Measurements from ENCODE around the gene ERMP1.

Gene ERMP1

DNA sequence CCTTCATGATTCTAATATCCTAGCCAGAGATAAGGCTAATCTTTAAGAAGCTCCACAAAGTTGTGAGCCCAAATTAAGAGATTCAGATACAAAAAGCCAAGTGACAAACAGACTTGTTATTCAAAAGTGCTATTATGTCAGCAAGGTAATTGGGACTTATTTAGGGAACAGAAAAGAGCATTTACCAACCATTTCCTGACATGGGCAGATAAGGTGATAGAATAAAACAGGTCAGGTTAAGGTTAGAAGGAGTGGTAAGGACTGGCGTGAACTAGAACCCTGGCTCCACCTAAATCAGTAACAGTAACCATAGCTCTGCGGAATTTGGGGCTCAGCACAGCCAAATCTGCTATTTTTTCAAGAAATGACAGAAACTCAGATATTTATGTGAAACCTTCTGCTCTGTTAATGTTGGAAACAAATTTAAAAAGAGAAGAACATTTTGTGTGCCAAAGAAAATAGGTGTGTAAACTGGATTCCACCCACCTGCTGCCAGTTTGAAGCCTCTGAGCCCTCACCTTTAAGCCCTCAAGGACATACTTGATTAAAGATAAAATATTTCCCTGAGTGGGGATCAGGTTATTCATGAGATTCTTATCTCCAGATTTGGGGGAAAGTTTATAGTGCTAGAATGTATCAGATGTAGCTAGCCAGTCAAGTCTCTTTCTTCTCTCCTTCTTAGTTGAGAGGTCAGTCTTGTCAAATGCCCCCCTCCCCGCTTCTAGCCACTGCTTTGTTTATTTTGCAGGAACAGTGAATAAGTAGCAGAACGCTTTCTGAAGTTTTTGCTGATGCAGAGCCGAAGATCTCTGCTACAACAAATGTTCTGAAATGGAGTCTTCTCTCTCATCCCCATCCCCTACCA, 10.2 kb upstream of the ERMP1 start:
- Histone ChIP-seq H3K4me3 (ENCODE audit: low read depth in 1 of 2, low read length in 2 of 2) (no peak overlapping the region), H3K27ac (ENCODE audit: low read depth, low read length) (no peak overlapping the region)

DNA sequence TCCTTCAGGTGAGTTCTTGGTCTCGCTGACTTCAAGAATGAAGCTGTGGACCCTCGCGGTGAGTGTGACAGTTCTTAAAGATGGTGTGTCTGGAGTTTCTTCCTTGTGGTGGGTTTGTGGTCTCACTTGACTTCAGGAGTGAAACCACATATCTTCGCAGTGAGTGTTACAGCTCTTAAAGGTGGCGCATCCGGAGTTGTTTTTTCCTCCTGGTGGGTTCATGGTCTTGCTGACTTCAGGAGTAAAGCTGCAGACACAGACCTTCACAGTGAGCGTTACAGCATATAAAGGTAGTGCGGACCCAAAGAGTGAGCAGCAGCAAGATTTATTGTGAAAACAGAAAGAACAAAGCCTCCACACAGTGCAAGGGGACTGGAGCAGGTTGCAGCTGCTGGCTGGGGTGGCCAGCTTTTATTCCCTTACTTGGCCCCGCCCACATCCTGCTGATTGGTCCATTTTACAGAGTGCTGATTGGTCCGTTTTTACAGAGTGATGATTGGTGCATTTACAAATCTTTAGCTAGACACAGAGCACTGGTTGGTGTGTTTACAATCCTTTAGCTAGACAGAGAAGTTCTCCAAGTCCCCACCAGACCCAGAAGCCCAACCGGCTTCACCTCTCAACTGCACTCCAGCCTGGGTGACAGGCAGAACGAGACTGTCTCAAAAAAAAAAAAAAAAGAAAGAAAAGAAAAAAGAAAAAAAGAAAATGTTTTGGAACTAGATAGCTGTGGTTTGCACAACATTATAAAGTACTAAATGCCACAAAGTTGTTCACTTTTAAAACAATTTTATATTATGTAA, 9.1 kb upstream of the ERMP1 start:
- Histone ChIP-seq H3K4me3 (ENCODE audit: low read depth in 1 of 2, low read length in 2 of 2) (no peak overlapping the region), H3K27ac (ENCODE audit: low read depth, low read length) (no peak overlapping the region), H3K9me3 (ENCODE audit: control insufficient read depth in 1 of 2, low read length in 2 of 2) (no peaks in the 10 kb centered on the region), H3K27me3 (ENCODE audit: control insufficient read depth in 1 of 2, insufficient read depth in 2 of 2, low read length in 2 of 2) (no peaks in the 10 kb centered on the region), H3K36me3 (ENCODE audit: control insufficient read depth in 1 of 2, insufficient read depth in 2 of 2, low read length in 2 of 2) (no peaks in the 10 kb centered on the region), H3K4me1 (ENCODE audit: control insufficient read depth in 1 of 2, insufficient read depth in 2 of 2, low read length in 2 of 2) (peaks cover 11 to 23% of the 10 kb centered on the region in 2 donors), H3K9ac (ENCODE audit: low read depth in 1 of 2, low read length in 2 of 2) (no peak overlapping the region)

More for the DNA sequence above, 10.2 kb upstream of the ERMP1 start:
- peaks cover 11 to 23% of the 10 kb centered on the region in 2 donors for H3K4me1 ChIP-seq (ENCODE audit: control insufficient read depth in 1 of 2, insufficient read depth in 2 of 2, low read length in 2 of 2)
- H3K9ac ChIP-seq (ENCODE audit: low read depth in 1 of 2, low read length in 2 of 2) = no peak overlapping the region
- H3K9me3 ChIP-seq (ENCODE audit: control insufficient read depth in 1 of 2, low read length in 2 of 2) = no peaks in the 10 kb centered on the region
- no peaks in the 10 kb centered on the region for H3K36me3 ChIP-seq (ENCODE audit: control insufficient read depth in 1 of 2, insufficient read depth in 2 of 2, low read length in 2 of 2)
- H3K27me3 ChIP-seq (ENCODE audit: control insufficient read depth in 1 of 2, insufficient read depth in 2 of 2, low read length in 2 of 2) = no peaks in the 10 kb centered on the region

DNA sequence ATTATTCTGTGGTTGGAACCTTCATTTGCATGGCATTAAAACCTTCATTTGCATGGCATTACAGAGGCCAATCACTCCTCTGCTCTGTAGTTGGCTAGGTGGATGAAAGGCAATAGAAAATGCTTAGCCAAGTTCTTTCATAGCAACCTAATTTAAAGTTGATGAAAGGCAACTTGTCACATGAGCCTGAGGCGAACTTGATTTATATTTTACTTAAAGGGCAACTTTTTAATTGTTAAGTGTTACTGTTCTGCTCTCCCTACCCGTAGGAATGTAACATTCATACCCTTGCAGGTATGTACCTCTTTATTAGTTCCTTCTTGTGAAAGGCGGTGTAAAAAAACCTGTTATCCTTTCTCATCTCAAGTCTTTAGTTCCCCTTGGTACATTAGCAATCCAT, 7.9 kb upstream of the ERMP1 start:
- no peak overlapping the region for H3K4me3 ChIP-seq (ENCODE audit: low read depth in 1 of 2, low read length in 2 of 2)
- peaks cover 11 to 23% of the 10 kb centered on the region in 2 donors for H3K4me1 ChIP-seq (ENCODE audit: control insufficient read depth in 1 of 2, insufficient read depth in 2 of 2, low read length in 2 of 2)
- H3K27me3 ChIP-seq (ENCODE audit: control insufficient read depth in 1 of 2, insufficient read depth in 2 of 2, low read length in 2 of 2) = no peaks in the 10 kb centered on the region
- no peak overlapping the region for H3K9ac ChIP-seq (ENCODE audit: low read depth in 1 of 2, low read length in 2 of 2)
- H3K36me3 ChIP-seq (ENCODE audit: control insufficient read depth in 1 of 2, insufficient read depth in 2 of 2, low read length in 2 of 2) = no peaks in the 10 kb centered on the region
- H3K27ac ChIP-seq (ENCODE audit: low read depth, low read length) = no peak overlapping the region
- H3K9me3 ChIP-seq (ENCODE audit: control insufficient read depth in 1 of 2, low read length in 2 of 2) = no peaks in the 10 kb centered on the region

DNA sequence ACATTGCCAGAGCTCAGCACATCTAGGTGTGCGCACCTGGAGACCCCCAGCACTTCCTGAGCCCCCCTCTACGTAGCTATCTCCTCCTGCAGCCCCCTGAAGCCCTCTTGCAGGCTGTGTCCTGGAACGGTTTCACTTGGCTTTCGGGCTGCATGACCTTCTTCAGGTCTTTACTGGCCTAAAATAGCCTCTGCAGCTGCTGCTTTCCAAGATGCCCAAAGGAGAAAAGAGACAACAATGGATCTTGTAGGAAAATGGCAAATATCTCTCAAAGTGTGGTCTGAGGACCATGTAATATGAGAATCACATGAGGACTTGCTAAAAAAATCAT, 6.6 kb upstream of the ERMP1 start:
- Histone ChIP-seq H3K9ac (ENCODE audit: low read depth in 1 of 2, low read length in 2 of 2) (no peak overlapping the region), H3K4me3 (ENCODE audit: low read depth in 1 of 2, low read length in 2 of 2) (no peak overlapping the region), H3K27ac (ENCODE audit: low read depth, low read length) (no peak overlapping the region), H3K9me3 (ENCODE audit: control insufficient read depth in 1 of 2, low read length in 2 of 2) (no peaks in the 10 kb centered on the region), H3K36me3 (ENCODE audit: control insufficient read depth in 1 of 2, insufficient read depth in 2 of 2, low read length in 2 of 2) (no peaks in the 10 kb centered on the region), H3K4me1 (ENCODE audit: control insufficient read depth in 1 of 2, insufficient read depth in 2 of 2, low read length in 2 of 2) (peaks cover 11 to 23% of the 10 kb centered on the region in 2 donors), H3K27me3 (ENCODE audit: control insufficient read depth in 1 of 2, insufficient read depth in 2 of 2, low read length in 2 of 2) (no peaks in the 10 kb centered on the region)

DNA sequence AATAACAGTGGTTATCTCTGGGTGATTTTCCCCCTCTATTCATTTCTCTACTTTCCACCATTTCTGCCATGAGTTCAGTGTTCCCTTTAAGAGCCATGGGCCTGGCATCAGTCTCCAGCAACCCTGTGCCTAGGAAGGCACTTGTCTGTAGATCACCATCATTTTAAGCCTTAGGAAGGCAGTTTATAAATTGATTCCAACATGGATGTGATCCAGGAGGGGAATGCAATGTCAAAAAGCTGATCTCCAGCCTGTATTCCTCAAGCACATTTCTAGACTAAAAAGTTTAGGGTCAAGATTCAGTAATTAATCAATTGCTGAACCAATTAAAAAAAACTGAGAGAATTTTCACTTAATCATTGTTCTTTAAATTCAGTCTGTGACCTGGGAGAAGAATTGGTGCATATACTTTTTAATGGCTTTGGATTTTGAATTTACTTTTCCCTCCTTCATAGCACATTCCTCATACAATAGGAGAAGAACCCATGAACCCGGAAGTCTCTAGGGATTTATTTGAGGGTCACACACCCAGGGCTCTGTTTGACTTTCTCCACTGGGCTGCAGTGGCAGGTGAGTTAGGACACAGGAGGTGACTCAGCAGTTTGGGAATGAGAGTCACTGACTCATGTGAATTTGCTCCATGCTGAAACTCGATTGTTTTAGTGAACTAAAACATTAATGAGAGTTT, 6.1 kb upstream of the ERMP1 start:
- Histone ChIP-seq H3K4me1 (ENCODE audit: control insufficient read depth in 1 of 2, insufficient read depth in 2 of 2, low read length in 2 of 2) (peaks cover 11 to 23% of the 10 kb centered on the region in 2 donors), H3K9me3 (ENCODE audit: control insufficient read depth in 1 of 2, low read length in 2 of 2) (no peaks in the 10 kb centered on the region), H3K36me3 (ENCODE audit: control insufficient read depth in 1 of 2, insufficient read depth in 2 of 2, low read length in 2 of 2) (no peaks in the 10 kb centered on the region), H3K27me3 (ENCODE audit: control insufficient read depth in 1 of 2, insufficient read depth in 2 of 2, low read length in 2 of 2) (no peaks in the 10 kb centered on the region), H3K9ac (ENCODE audit: low read depth in 1 of 2, low read length in 2 of 2) (no peak overlapping the region), H3K27ac (ENCODE audit: low read depth, low read length) (no peak overlapping the region), H3K4me3 (ENCODE audit: low read depth in 1 of 2, low read length in 2 of 2) (no peak overlapping the region)

DNA sequence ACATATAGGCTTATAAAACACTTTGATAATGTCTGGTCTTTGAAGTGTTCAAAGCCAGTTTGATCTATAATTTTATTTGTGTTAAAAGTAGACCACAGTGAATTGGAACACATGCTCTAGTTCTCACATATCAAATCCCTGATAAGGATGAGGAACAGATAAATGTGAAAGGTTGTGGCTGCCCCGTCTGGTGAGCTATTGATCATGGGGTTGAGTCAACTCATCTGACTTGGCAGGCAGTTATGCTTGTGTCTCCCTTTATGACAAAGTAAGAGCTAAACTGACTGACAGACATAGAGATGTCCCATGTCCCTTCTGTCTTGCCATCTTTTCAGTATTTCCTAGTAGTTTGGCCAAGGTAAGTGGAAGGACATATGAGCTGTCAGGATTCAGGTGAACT, 2.9 kb upstream of the ERMP1 start:
- no peaks in the 10 kb centered on the region for H3K27me3 ChIP-seq (ENCODE audit: control insufficient read depth in 1 of 2, insufficient read depth in 2 of 2, low read length in 2 of 2)
- no peaks in the 10 kb centered on the region for H3K9me3 ChIP-seq (ENCODE audit: control insufficient read depth in 1 of 2, low read length in 2 of 2)
- H3K4me1 ChIP-seq (ENCODE audit: control insufficient read depth in 1 of 2, insufficient read depth in 2 of 2, low read length in 2 of 2) = peaks cover 21 to 29% of the 10 kb centered on the region in 2 donors
- no peak overlapping the region for H3K9ac ChIP-seq (ENCODE audit: low read depth in 1 of 2, low read length in 2 of 2)
- H3K27ac ChIP-seq (ENCODE audit: low read depth, low read length) = no peak overlapping the region
- no peaks in the 10 kb centered on the region for H3K36me3 ChIP-seq (ENCODE audit: control insufficient read depth in 1 of 2, insufficient read depth in 2 of 2, low read length in 2 of 2)
- no peak overlapping the region for H3K4me3 ChIP-seq (ENCODE audit: low read depth in 1 of 2, low read length in 2 of 2)

DNA sequence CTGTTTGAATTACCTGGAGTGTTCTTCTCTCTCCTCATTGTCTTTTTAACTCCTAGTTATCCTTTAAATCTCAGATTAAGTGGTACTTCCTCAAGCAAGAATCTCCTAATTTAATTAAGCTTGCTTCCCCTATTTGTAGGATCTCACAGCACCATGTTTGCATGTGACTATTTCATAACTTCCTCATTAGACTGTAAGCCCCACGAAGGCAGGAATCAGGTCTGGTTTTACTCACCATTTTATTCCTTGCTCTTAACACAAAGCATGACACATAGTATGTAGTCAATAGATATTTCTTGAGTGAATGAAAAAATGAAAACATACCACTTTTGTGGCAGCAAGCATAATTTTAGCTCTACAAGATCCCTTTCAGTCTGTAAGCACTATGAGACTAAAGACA, 1.3 kb upstream of the ERMP1 start:
- H3K9ac ChIP-seq (ENCODE audit: low read depth in 1 of 2, low read length in 2 of 2) = no peak overlapping the region
- no peak overlapping the region for H3K4me3 ChIP-seq (ENCODE audit: low read depth in 1 of 2, low read length in 2 of 2)
- peaks cover 21 to 28% of the 10 kb centered on the region in 2 donors for H3K4me1 ChIP-seq (ENCODE audit: control insufficient read depth in 1 of 2, insufficient read depth in 2 of 2, low read length in 2 of 2)
- H3K36me3 ChIP-seq (ENCODE audit: control insufficient read depth in 1 of 2, insufficient read depth in 2 of 2, low read length in 2 of 2) = no peaks in the 10 kb centered on the region
- no peaks in the 10 kb centered on the region for H3K27me3 ChIP-seq (ENCODE audit: control insufficient read depth in 1 of 2, insufficient read depth in 2 of 2, low read length in 2 of 2)
- H3K27ac ChIP-seq (ENCODE audit: low read depth, low read length) = no peak overlapping the region
- no peaks in the 10 kb centered on the region for H3K9me3 ChIP-seq (ENCODE audit: control insufficient read depth in 1 of 2, low read length in 2 of 2)

DNA sequence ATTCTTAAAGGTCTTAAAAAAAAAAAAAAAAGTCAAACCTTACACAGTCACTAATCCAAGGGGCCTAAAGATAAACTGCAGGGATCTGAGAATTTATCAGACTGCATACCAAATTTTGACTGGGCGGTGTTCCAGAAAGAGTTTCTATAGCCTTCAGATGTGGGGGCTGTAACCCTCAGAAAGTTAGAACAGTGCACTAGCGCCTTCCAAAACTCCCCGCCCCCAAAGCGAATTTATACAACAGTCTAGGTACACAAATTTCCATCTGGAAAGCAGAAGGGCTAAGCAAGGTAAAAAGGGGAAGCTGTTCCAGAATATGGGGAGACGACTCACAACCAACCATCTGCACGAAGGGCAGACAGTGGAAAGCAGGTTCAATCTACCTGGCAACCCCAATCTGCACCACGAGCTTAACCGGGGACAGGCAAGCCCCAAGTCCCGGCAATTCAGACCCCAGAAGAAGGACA, 813 bp downstream of the ERMP1 start:
- Histone ChIP-seq H3K4me1 (ENCODE audit: control insufficient read depth in 1 of 2, insufficient read depth in 2 of 2, low read length in 2 of 2) (peaks cover 25 to 28% of the 10 kb centered on the region in 2 donors), H3K27ac (ENCODE audit: low read depth, low read length) (peak overlapping the region; percentile 78), H3K4me3 (ENCODE audit: low read depth in 1 of 2, low read length in 2 of 2) (peak overlapping the region; percentile 91 to 96), H3K9ac (ENCODE audit: low read depth in 1 of 2, low read length in 2 of 2) (peak overlapping the region; percentile 74 to 79), H3K27me3 (ENCODE audit: control insufficient read depth in 1 of 2, insufficient read depth in 2 of 2, low read length in 2 of 2) (no peaks in the 10 kb centered on the region), H3K36me3 (ENCODE audit: control insufficient read depth in 1 of 2, insufficient read depth in 2 of 2, low read length in 2 of 2) (no peaks in the 10 kb centered on the region), H3K9me3 (ENCODE audit: control insufficient read depth in 1 of 2, low read length in 2 of 2) (no peaks in the 10 kb centered on the region)

DNA sequence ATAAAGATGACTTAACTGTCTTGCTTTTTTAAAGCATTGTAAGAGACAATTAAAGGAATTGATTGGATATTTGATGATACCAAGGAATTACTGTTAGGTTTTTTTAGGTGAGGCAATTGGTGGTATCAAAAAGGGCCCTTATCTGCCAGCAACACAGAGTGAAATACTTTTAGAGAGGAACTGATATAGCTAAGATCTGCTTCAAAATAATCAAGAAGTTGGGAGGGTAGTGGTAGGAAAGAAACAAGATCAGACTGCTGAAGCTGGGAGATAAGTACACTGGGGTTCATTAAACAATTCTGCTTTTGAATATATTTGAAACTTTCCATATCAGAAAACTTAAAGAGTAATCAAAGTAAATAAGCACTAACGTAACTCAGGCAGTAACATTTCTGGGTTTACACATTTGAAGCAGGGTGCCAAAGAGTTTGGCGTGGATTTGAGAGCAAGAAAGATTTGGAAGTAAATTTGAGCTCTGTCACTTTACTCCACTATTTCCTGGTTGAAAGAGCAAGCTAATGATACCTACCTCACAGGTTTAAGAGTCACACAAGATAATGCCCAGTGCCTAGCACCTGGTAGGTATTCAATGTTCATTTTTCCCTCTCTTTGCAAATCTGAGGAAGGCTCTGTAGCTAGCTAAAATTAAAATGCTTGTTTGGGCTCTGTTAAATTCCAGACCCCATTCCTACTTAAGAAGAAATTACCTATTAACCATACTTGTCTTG, 6.9 kb downstream of the ERMP1 start:
- no peak overlapping the region for H3K4me3 ChIP-seq (ENCODE audit: low read depth in 1 of 2, low read length in 2 of 2)
- peaks cover 9 to 29% of the 10 kb centered on the region in 2 donors for H3K36me3 ChIP-seq (ENCODE audit: control insufficient read depth in 1 of 2, insufficient read depth in 2 of 2, low read length in 2 of 2)
- H3K4me1 ChIP-seq (ENCODE audit: control insufficient read depth in 1 of 2, insufficient read depth in 2 of 2, low read length in 2 of 2) = peaks cover 4 to 24% of the 10 kb centered on the region in 2 donors
- H3K27me3 ChIP-seq (ENCODE audit: control insufficient read depth in 1 of 2, insufficient read depth in 2 of 2, low read length in 2 of 2) = no peaks in the 10 kb centered on the region
- H3K27ac ChIP-seq (ENCODE audit: low read depth, low read length) = no peak overlapping the region
- no peak overlapping the region for H3K9ac ChIP-seq (ENCODE audit: low read depth in 1 of 2, low read length in 2 of 2)
- H3K9me3 ChIP-seq (ENCODE audit: control insufficient read depth in 1 of 2, low read length in 2 of 2) = no peaks in the 10 kb centered on the region
